ENCODE results near the gene HYDIN.
"Not testable (repeated sequence)": the region's sequence is repeated elsewhere in the genome, so short reads cannot be mapped to it uniquely, and the experiment has no call there.

Gene HYDIN

GRCh38 chr16:71080777-71081176, 149.7 kb downstream of the HYDIN start:
- not testable (repeated sequence) for DNase-seq

- not testable (repeated sequence) for DNase-seq
These were observed 150.3 kb downstream of the HYDIN start for GRCh38 chr16:71080262-71080661.

- DNase-seq = not testable (repeated sequence)
These were observed 159.9 kb downstream of the HYDIN start for GRCh38 chr16:71070651-71071050.

- DNase-seq = not testable (repeated sequence)
These were observed 160.7 kb downstream of the HYDIN start for GRCh38 chr16:71069842-71070241.

GRCh38 chr16:71053897-71054609, 176.5 kb downstream of the HYDIN start:
- not testable (repeated sequence) for DNase-seq

- DNase-seq = not testable (repeated sequence)
These were observed 180.2 kb downstream of the HYDIN start for GRCh38 chr16:71050307-71050706.

GRCh38 chr16:71039368-71040111, 191.0 kb downstream of the HYDIN start:
- not testable (repeated sequence) for DNase-seq

GRCh38 chr16:71038421-71038820, 192.1 kb downstream of the HYDIN start:
- DNase-seq = not testable (repeated sequence)

GRCh38 chr16:71037987-71038386, 192.5 kb downstream of the HYDIN start:
- DNase-seq = not testable (repeated sequence)

- DNase-seq = not testable (repeated sequence)
These were observed 202.3 kb downstream of the HYDIN start for GRCh38 chr16:71028032-71028727.

- not testable (repeated sequence) for DNase-seq
These were observed 203.0 kb downstream of the HYDIN start for GRCh38 chr16:71027511-71027910.

GRCh38 chr16:71023851-71024439, 206.6 kb downstream of the HYDIN start:
- not testable (repeated sequence) for DNase-seq

GRCh38 chr16:71021961-71022537, 208.5 kb downstream of the HYDIN start:
- DNase-seq = not testable (repeated sequence)

GRCh38 chr16:71019067-71019682, 211.3 kb downstream of the HYDIN start:
- not testable (repeated sequence) for DNase-seq

- DNase-seq = not testable (repeated sequence)
These were observed 215.1 kb downstream of the HYDIN start for GRCh38 chr16:71015419-71015818.

- not testable (repeated sequence) for DNase-seq
These were observed 220.9 kb downstream of the HYDIN start for GRCh38 chr16:71009440-71010223.

GRCh38 chr16:71006516-71006915, 224.0 kb downstream of the HYDIN start:
- not testable (repeated sequence) for DNase-seq

GRCh38 chr16:70999735-71000134, 230.8 kb downstream of the HYDIN start:
- DNase-seq = not testable (repeated sequence)

- DNase-seq = not testable (repeated sequence)
These were observed 234.7 kb downstream of the HYDIN start for GRCh38 chr16:70995799-70996198.

GRCh38 chr16:70992511-70992910, 238.0 kb downstream of the HYDIN start:
- DNase-seq = not testable (repeated sequence)

Data from activated CD8-positive, alpha-beta memory T cell treated with anti-CD3 and anti-CD28 coated beads, Interleukin-2, amount 50 U/mL, for 48 hours (primary cell).